IMR-90 (cell line): ENCODE measurements around the gene DBF4B. TPM values are rescaled to one million over a fixed set of nuclear protein-coding genes. Genes with fewer than 3 reads are reported as not detected.

Source experiments
- ATAC-seq: fragments of 200-7000 bp; cut with Tn5 transposase; 2 replicates; pipeline ENCODE4 v1.9.1; 2020; ENCODE audit warnings: low read depth, mild to moderate bottlenecking, moderate library complexity
- BruUV-seq: library from RNA; stranded (reverse); fragments of 400-500 nt; replicated peaks from 2 replicates; lab custom pipeline; 2021; lab: Mats Ljungman, UMichigan
- CTCF ChIA-PET: fragments of 300-600 bp; formaldehyde crosslinking; extraction: SDS; loops from one replicate; lab custom pipeline; 2021; ENCODE audit warnings: antibody characterized with exemption; lab: Yijun Ruan, JAX
- POLR2A ChIA-PET: fragments of 300-600 bp; sonication (Branson Sonifier 250); formaldehyde crosslinking; loops from one replicate; lab custom pipeline; 2022; ENCODE audit warnings: antibody characterized with exemption; ENCODE audit not compliant: unreplicated experiment; lab: Charles Lee
- DNase-seq: peaks from one replicate; pipeline ENCODE4 v3.0.0; 2013
- H2AFZ ChIP-seq: replicated peaks from 2 replicates; pipeline ENCODE3; 2013; ENCODE audit warnings: low read length, mild to moderate bottlenecking; ENCODE audit not compliant: poor library complexity
- H2AK5ac ChIP-seq: 2 replicates; pipeline ENCODE4 v1.6.1; 2013; ENCODE audit warnings: low read depth, low read length, inconsistent platforms
- H2AK9ac ChIP-seq: replicated peaks from 2 replicates; pipeline ENCODE3; 2013; ENCODE audit warnings: mild to moderate bottlenecking, low read depth, low read length, moderate library complexity; ENCODE audit not compliant: poor library complexity
- H2BK120ac ChIP-seq: 2 replicates; pipeline ENCODE4 v1.6.1; 2013; ENCODE audit warnings: low read depth, low read length, inconsistent platforms
- H2BK15ac ChIP-seq: 3 replicates; pipeline ENCODE4 v1.6.1; 2013; ENCODE audit warnings: low read depth, low read length, inconsistent platforms
- H2BK20ac ChIP-seq: 2 replicates; pipeline ENCODE4 v1.6.1; 2013; ENCODE audit warnings: low read depth, mild to moderate bottlenecking, inconsistent platforms, low read length, moderate library complexity
- H2BK5ac ChIP-seq: 2 replicates; pipeline ENCODE4 v1.6.1; 2013; ENCODE audit warnings: mild to moderate bottlenecking, low read depth, low read length, inconsistent platforms; ENCODE audit not compliant: poor library complexity, severe bottlenecking
- H3K14ac ChIP-seq: replicated peaks from 2 replicates; pipeline ENCODE4 v1.6.1; 2013; ENCODE audit warnings: low read depth, low read length, inconsistent platforms
- H3K18ac ChIP-seq: 2 replicates; pipeline ENCODE4 v1.6.1; 2013; ENCODE audit warnings: low read depth, low read length, control low read depth
- H3K23ac ChIP-seq: 2 replicates; pipeline ENCODE4 v1.6.1; 2013; ENCODE audit warnings: low read depth, low read length, inconsistent platforms
- H3K27ac ChIP-seq: 2 replicates; pipeline ENCODE4 v1.5.1; 2013; ENCODE audit warnings: mild to moderate bottlenecking, control low read depth, low read length; ENCODE audit not compliant: insufficient read depth
- H3K27me3 ChIP-seq: 2 replicates; pipeline ENCODE4 v1.6.1; 2013; ENCODE audit warnings: low read length; ENCODE audit not compliant: control insufficient read depth, insufficient read depth
- H3K36me3 ChIP-seq: 2 replicates; pipeline ENCODE4 v1.6.1; 2013; ENCODE audit warnings: low read length, mixed read lengths; ENCODE audit not compliant: control insufficient read depth, insufficient read depth
- H3K4ac ChIP-seq: 2 replicates; pipeline ENCODE4 v1.6.1; 2013; ENCODE audit warnings: low read depth, low read length, inconsistent platforms
- H3K4me1 ChIP-seq: 2 replicates; pipeline ENCODE4 v1.6.1; 2013; ENCODE audit warnings: low read length, mixed read lengths; ENCODE audit not compliant: control insufficient read depth, insufficient read depth
- H3K4me2 ChIP-seq: 2 replicates; pipeline ENCODE4 v1.6.1; 2013; ENCODE audit warnings: low read depth, mild to moderate bottlenecking, control low read depth, low read length, moderate library complexity
- H3K4me3 ChIP-seq: 2 replicates; pipeline ENCODE4 v1.5.1; 2013; ENCODE audit warnings: low read depth, mild to moderate bottlenecking, control low read depth, low read length, moderate library complexity; ENCODE audit not compliant: insufficient read depth
- H3K56ac ChIP-seq: 2 replicates; pipeline ENCODE4 v1.6.1; 2013; ENCODE audit warnings: low read length, inconsistent platforms; ENCODE audit not compliant: insufficient read depth; ENCODE audit errors: extremely low read depth
- H3K79me1 ChIP-seq, 2 experiments: 2 replicates each; pipeline ENCODE4 v1.6.1; 2013; ENCODE audit warnings: low read length in 2 of 2, inconsistent platforms in 1 of 2, low read depth in 1 of 2
- H3K9ac ChIP-seq: 2 replicates; pipeline ENCODE4 v1.6.1; 2013; ENCODE audit warnings: low read depth, low read length, control low read depth
- H3K9me1 ChIP-seq: 2 replicates; pipeline ENCODE4 v1.6.1; 2013; ENCODE audit warnings: low read length, inconsistent platforms; ENCODE audit not compliant: insufficient read depth
- H3K9me3 ChIP-seq: 2 replicates; pipeline ENCODE4 v1.6.1; 2013; ENCODE audit warnings: low read length; ENCODE audit not compliant: control insufficient read depth, insufficient read depth
- H4K20me1 ChIP-seq: 2 replicates; pipeline ENCODE4 v1.6.1; 2013; ENCODE audit warnings: low read length, inconsistent platforms; ENCODE audit not compliant: insufficient read depth
- H4K5ac ChIP-seq: 2 replicates; pipeline ENCODE4 v1.6.1; 2013; ENCODE audit warnings: mild to moderate bottlenecking, low read depth, low read length, control low read depth
- H4K8ac ChIP-seq, 2 experiments: 2 replicates each; pipeline ENCODE4 v1.6.1; 2013; ENCODE audit warnings: low read depth in 2 of 2, low read length in 2 of 2, control low read depth in 1 of 2, inconsistent platforms in 1 of 2
- H4K91ac ChIP-seq: 2 replicates; pipeline ENCODE4 v1.6.1; 2013; ENCODE audit warnings: low read depth, low read length, inconsistent platforms; ENCODE audit not compliant: insufficient read depth
- CEBPB ChIP-seq: IDR thresholded peaks from 2 replicates; pipeline ENCODE4 v1.6.1; 2012; ENCODE audit warnings: low read depth, low read length, improper control_type of control experiment
- FOS ChIP-seq: fragments of 150-350 bp; IDR thresholded peaks from 2 replicates; pipeline ENCODE4 v1.6.1; 2016; ENCODE audit warnings: low read depth, low read length
- MAZ ChIP-seq: IDR thresholded peaks from 2 replicates; pipeline ENCODE4 v1.6.1; 2012; ENCODE audit warnings: low read depth, mild to moderate bottlenecking, low read length, improper control_type of control experiment, moderate library complexity, borderline replicate concordance
- MXI1 ChIP-seq: IDR thresholded peaks from 2 replicates; pipeline ENCODE4 v1.6.1; 2012; ENCODE audit warnings: low read depth, mild to moderate bottlenecking, low read length, moderate library complexity, borderline replicate concordance
- NFE2L2 ChIP-seq: fragments of 150-350 bp; IDR thresholded peaks from 2 replicates; pipeline ENCODE4 v1.6.1; 2016; ENCODE audit warnings: low read depth, mild to moderate bottlenecking, low read length
- POLR2A ChIP-seq: IDR thresholded peaks from 2 replicates; pipeline ENCODE4 v1.6.1; 2012; ENCODE audit warnings: mild to moderate bottlenecking, low read depth, low read length
- RFX5 ChIP-seq: IDR thresholded peaks from 2 replicates; pipeline ENCODE4 v1.8.0; 2012; ENCODE audit warnings: low read depth, mild to moderate bottlenecking, low read length, moderate library complexity
- USF2 ChIP-seq: fragments of 150-350 bp; IDR thresholded peaks from 2 replicates; pipeline ENCODE4 v1.6.1; 2017; ENCODE audit warnings: mild to moderate bottlenecking, antibody characterized with exemption, low read length, low read depth
- WGBS, 2 experiments: methylation state at CpG; one replicate each; pipeline versions ENCODE4 v1.1.5 to v1.1.7; 2013; ENCODE audit warnings: missing lambda C conversion rate in 2 of 2; ENCODE audit not compliant: insufficient read length in 1 of 2; ENCODE audit errors: extremely low coverage in 2 of 2; 5-methylcytosine and 5-hydroxymethylcytosine counted together
- dilution Hi-C: fragments of 300-500 bp; cut with HindIII; formaldehyde crosslinking; loops from one replicate; pipeline ENCODE4 v1.14.3; 2018; ENCODE audit warnings: low sequenced_read_pairs; ENCODE audit not compliant: unreplicated experiment
- in situ Hi-C: fragments of 300-500 bp; cut with MboI; formaldehyde crosslinking; loops from 3 replicates; pipeline ENCODE4 v1.14.3; 2019; ENCODE audit warnings: low sequenced_read_pairs, inconsistent platforms, mixed read lengths
- intact Hi-C: fragments of 100-400 bp; cut with micrococcal nuclease; formaldehyde crosslinking; loops from 2 replicates; pipeline ENCODE4 v1.10.0; 2022
- polyA plus RNA-seq, 3 experiments: library from polyadenylated mRNA; depleted of rRNA; stranded (reverse); fragments of >200 nt; gene quantifications; 2 replicates each; pipeline ENCODE4 v1.2.3, GENCODE V29; 2012; ENCODE audit warnings: low replicate concordance in 1 of 3
- total RNA-seq: library from RNA; depleted of rRNA; stranded (reverse); fragments of >200 nt; gene quantifications from 2 replicates; pipeline ENCODE4 v1.2.3, GENCODE V29; 2012

DBF4B gene
- total and polyA plus RNA-seq, 2 of the 4 experiments (the other 2 are of a cell fraction), result 3.6 to 10.2 TPM

GRCh38 chr17:44757918-44758413 lies 49.5 kb downstream of the DBF4B start:
- dilution Hi-C loops, result no loop called here
- Histone ChIP-seq H3K9me3 (no peaks in the 10 kb centered on the region), H3K14ac (no peak overlapping the region), H3K56ac (no peak overlapping the region), H2BK5ac (no peak overlapping the region), H3K36me3 (no peaks in the 10 kb centered on the region), H2AFZ (peak overlapping the region; percentile 80), H3K23ac (no peak overlapping the region), H2BK120ac (no peak overlapping the region), H3K27ac (no peak overlapping the region), H2AK9ac (no peak overlapping the region), H3K79me1 (no peaks in the 10 kb centered on the region), H3K18ac (no peak overlapping the region), H3K9ac (no peak overlapping the region), H2BK20ac (no peak overlapping the region), H3K4me3 (no peak overlapping the region), H4K8ac (no peak overlapping the region), H4K20me1 (no peaks in the 10 kb centered on the region; the same call in 1 of the 2 replicates), H3K4me1 (peaks cover 2% of the 10 kb centered on the region; the same call in 1 of the 2 replicates), H3K27me3 (peaks cover 42% of the 10 kb centered on the region), H2AK5ac (no peak overlapping the region), H4K91ac (no peak overlapping the region), H3K4ac (no peak overlapping the region), H3K9me1 (0 out of 2 replicates have a peak, but pooled peaks cover 2% of the 10 kb centered on the region), H4K5ac (no peak overlapping the region), H3K4me2 (no peak overlapping the region), H2BK15ac (no peak overlapping the region)
- in situ Hi-C loops, result no loop called here
- ATAC-seq, result no peak
- DNase-seq, result no peak
- no TSS peak for BruUV-seq
- CTCF ChIA-PET, result no interaction called here
- 80% methylated on average over 1 of the region's 5 CpGs; no CpG with 5 or more reads in 1 of the 2 experiments for WGBS, 2 experiments
- POLR2A ChIA-PET, result interaction anchor here (0.6 kb wide), 1 partner anchor 104 kb away, joined by 3 read pairs; no protein-coding TSS in a partner anchor
- TF ChIP-seq CEBPB (no peak), RFX5 (no peak), POLR2A (no peak), NFE2L2 (no peak), MXI1 (no peak), USF2 (no peak), FOS (no peak), MAZ (no peak)
- intact Hi-C loops, result no loop called here
